Activated CD4-positive, alpha-beta T cell treated with anti-CD3 and anti-CD28 coated beads for 36 hours (primary cell): ENCODE measurements around the gene BCL2L11. TPM values are rescaled to one million over a fixed set of nuclear protein-coding genes. Genes with fewer than 3 reads are reported as not detected.
A peak's percentile ranks its signal among the peaks of the same experiment; 100 is the strongest.

ENCODE experiments used
- ATAC-seq: fragments of 200-7000 bp; cut with Tn5 transposase; one replicate; pipeline ENCODE4 v1.10.0; 2021; ENCODE audit warnings: mild to moderate bottlenecking, moderate library complexity
- CTCF ChIA-PET: fragments of 350-600 bp; sonication (Branson Sonifier 250); formaldehyde crosslinking; loops from one replicate; lab custom pipeline; 2021; ENCODE audit warnings: antibody characterized with exemption; lab: Charles Lee
- POLR2A ChIA-PET: fragments of 350-600 bp; sonication (Branson Sonifier 250); formaldehyde crosslinking; loops from one replicate; lab custom pipeline; 2021; ENCODE audit warnings: antibody characterized with exemption, inconsistent platforms; lab: Charles Lee
- DNase-seq: peaks from one replicate; pipeline ENCODE4 v3.0.0-alpha.2; 2020
- H3K27ac Mint-ChIP-seq: one replicate; pipeline ENCODE4 v1.8.0; 2021; ENCODE audit warnings: mixed read lengths
- H3K27me3 Mint-ChIP-seq: one replicate; pipeline ENCODE4 v1.8.0; 2021; ENCODE audit warnings: mixed read lengths
- H3K36me3 Mint-ChIP-seq: one replicate; pipeline ENCODE4 v1.8.0; 2021; ENCODE audit warnings: low read depth, mixed read lengths
- H3K4me1 Mint-ChIP-seq: one replicate; pipeline ENCODE4 v1.8.0; 2021; ENCODE audit warnings: mixed read lengths
- H3K4me3 Mint-ChIP-seq: one replicate; pipeline ENCODE4 v1.8.0; 2021; ENCODE audit warnings: mild to moderate bottlenecking, moderate library complexity, mixed read lengths
- H3K9me3 Mint-ChIP-seq: one replicate; pipeline ENCODE4 v1.8.0; 2021; ENCODE audit warnings: low read depth, mixed read lengths
- intact Hi-C, 2 experiments: fragments of 100-400 bp; cut with DNase I in 1 of 2; cut with micrococcal nuclease in 1 of 2; formaldehyde crosslinking; loops; one replicate each; pipeline versions ENCODE4 v1.14.2 to v1.15.1; 2022 to 2024; cut with DNase I, micrococcal nuclease
- total RNA-seq, 2 experiments: library from RNA; stranded (reverse); gene quantifications; one replicate each; pipeline ENCODE4 v1.2.3, GENCODE V29; 2021

Gene BCL2L11
- total RNA-seq, 2 experiments from 2014 or later = 18.2 to 28.6 TPM

DNA sequence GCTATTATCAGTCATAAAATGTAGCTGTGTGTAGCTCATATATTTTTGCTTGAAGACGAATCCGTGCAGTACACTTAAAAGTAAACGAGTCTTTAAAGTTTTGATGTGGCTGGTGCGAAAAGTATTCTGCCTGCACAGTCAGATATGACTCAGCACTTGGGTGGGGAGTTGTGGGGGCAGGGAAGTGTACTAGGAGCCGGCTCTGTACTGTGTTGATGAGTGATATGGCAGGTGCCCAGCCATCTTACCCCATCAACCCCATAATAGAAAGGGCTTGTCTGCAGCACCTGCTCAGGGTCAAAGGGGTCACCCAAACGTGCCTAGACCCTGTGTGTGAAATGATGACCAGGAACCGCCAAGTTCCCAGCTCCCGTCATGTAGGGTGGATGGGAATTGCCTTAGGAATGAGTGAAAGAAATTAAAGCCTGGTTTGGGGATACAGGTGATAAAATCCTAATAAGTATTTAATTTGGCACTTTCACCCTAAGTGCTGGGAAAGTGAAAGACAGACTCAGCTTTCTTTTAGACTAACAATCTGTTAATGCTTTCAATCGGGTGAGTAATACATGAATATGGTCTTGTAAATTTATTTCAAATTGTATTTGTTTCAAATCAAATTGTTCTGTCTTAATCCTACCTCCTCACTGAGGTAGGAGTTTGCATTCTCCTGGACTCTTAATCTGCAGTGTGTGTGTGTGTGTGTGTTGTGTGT lies 48.0 kb downstream of the BCL2L11 start:
- H3K9me3 Mint-ChIP-seq = no peaks in the 10 kb centered on the region
- ATAC-seq (peak; percentile 98), DNase-seq (peak; percentile 88)
- intact Hi-C loops = loop anchor here (1.0 to 5.0 kb wide), 5 partner anchors 39 to 301 kb away; partner anchors contain the start of gene BCL2L11 (in 1 of the 2)
- no peak overlapping the region for H3K27ac Mint-ChIP-seq
- H3K4me1 Mint-ChIP-seq = peaks cover 24% of the 10 kb centered on the region
- no peak overlapping the region for H3K4me3 Mint-ChIP-seq
- POLR2A ChIA-PET = interaction anchor here (0.6 to 1.1 kb wide), 3 partner anchors 44 to 94 kb away, joined by 4 to 14 read pairs (median 6); partner anchors contain the start of gene BCL2L11
- CTCF ChIA-PET = interaction anchor here (0.5 to 1.1 kb wide), 4 partner anchors 13 to 500 kb away, joined by 3 to 4 read pairs (median 4); no protein-coding TSS in a partner anchor
- H3K36me3 Mint-ChIP-seq = peaks cover 25% of the 10 kb centered on the region
- H3K27me3 Mint-ChIP-seq = peaks cover 21% of the 10 kb centered on the region

DNA sequence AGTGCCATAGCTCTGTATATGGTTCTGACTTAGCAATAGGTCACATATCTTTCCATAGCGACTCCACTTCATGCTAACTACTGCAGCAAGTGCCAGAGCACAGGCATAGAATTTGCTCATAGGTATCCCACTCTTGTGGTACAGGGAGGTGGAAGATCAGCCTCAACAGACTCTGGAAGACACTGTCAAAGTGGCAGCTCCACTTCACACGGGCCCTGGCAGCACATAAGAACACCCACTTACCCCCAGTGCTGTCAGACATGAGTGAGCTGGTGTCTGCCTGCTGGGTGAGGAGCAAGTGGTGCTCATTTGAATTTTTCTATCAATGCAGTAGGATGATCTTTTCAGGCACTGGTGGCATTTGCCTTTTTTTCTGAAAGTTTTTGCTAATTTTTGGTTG lies 48.6 kb downstream of the BCL2L11 start:
- ChIA-PET POLR2A (no interaction called here), CTCF (interaction anchor here (0.7 to 1.0 kb wide), 2 partner anchors 54 to 96 kb away, joined by 4 read pairs; no protein-coding TSS in a partner anchor)
- ATAC-seq (no peak), DNase-seq (no peak)
- Mint-ChIP-seq H3K27ac (no peak overlapping the region), H3K36me3 (peaks cover 22% of the 10 kb centered on the region), H3K9me3 (no peaks in the 10 kb centered on the region), H3K27me3 (peaks cover 21% of the 10 kb centered on the region), H3K4me3 (no peak overlapping the region), H3K4me1 (peaks cover 24% of the 10 kb centered on the region)
- intact Hi-C loops = loop anchor here (2.0 to 5.0 kb wide), 4 partner anchors 38 to 302 kb away; partner anchors contain the start of gene BCL2L11 (in 1 of the 2)

DNA sequence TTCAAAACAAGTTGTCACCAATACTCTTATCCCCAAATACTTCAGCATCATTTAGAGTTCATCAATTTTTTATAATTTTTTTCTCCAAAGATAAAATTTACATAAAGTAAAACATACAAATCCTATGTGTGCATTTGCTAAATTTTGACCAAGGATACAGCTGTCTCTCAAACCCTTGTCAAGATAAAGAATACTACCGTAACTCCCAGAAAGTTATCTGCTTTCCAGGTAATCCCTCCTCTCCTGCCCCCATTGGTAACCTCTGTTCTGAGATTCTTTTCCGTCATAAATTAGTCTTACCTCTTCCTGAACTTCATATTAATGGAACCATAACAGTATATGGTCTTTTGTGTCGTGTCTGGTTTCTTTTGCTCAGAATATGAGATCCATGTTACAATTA lies 49.2 kb downstream of the BCL2L11 start:
- intact Hi-C loops = loop anchor here (2.0 to 5.0 kb wide), 4 partner anchors 37 to 303 kb away; partner anchors contain the start of gene BCL2L11 (in 1 of the 2)
- no peak for DNase-seq
- ChIA-PET CTCF (interaction anchor here (0.7 kb wide), 1 partner anchor 97 kb away, joined by 4 read pairs; no protein-coding TSS in a partner anchor), POLR2A (no interaction called here)
- ATAC-seq = no peak
- Mint-ChIP-seq H3K4me3 (no peak overlapping the region), H3K27me3 (peaks cover 25% of the 10 kb centered on the region), H3K9me3 (no peaks in the 10 kb centered on the region), H3K36me3 (peaks cover 15% of the 10 kb centered on the region), H3K4me1 (peaks cover 24% of the 10 kb centered on the region), H3K27ac (no peak overlapping the region)

DNA sequence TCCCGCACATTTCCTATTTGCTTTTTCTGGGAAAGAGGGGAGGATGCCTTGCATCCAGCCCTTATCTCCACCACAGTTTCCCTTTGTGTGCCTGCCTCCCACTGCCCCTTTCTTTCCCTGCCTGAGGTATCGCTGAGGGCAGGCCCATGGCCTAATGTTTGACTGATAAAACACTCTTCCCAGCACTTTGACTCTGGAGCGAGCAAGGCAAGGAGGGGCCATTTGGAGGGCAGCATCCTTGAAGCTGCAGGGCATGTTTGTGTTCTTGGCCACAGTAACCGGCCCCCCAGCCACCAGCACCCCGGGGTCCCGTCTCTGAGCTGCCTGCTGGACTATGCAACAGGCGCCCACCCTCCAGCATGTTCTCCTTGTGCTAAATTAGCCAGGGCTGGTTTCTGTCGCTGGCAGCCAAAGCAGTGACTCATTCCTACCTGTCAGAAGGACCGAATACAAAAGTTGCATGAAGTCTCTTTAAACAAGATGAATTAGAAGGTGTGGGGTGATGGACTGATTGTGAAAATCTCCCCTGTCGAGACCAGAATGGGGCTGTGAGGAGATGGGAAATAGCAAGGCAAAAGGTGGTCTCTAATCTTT lies 50.7 kb downstream of the BCL2L11 start:
- H3K27me3 Mint-ChIP-seq = peaks cover 31% of the 10 kb centered on the region
- intact Hi-C loops = no loop called here
- H3K9me3 Mint-ChIP-seq = no peaks in the 10 kb centered on the region
- H3K27ac Mint-ChIP-seq = peak overlapping the region; percentile 15
- no peak overlapping the region for H3K4me3 Mint-ChIP-seq
- H3K36me3 Mint-ChIP-seq = peaks cover 8% of the 10 kb centered on the region
- POLR2A ChIA-PET = no interaction called here
- ATAC-seq = no peak
- DNase-seq = no peak
- CTCF ChIA-PET = no interaction called here
- H3K4me1 Mint-ChIP-seq = peaks cover 23% of the 10 kb centered on the region

DNA sequence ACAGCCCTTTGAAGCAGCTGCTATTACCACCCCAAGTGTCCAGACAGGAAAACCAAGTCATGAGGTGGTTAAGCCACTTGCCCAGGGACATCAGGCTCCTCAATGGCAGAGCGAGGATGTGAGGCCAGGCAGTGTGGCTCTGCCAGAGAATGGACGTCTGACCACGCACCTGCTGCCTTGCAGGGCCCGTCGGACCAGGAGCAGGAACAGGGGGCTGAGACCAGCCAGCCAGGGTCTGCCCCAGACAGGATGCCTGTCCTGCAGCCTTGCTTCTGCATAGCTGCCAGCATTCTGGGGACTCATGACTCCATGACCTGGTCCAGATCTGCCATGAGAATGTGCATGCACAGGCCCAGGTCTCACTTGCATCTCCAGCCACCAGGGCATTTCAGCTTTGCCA lies 52.0 kb downstream of the BCL2L11 start:
- ATAC-seq (no peak), DNase-seq (no peak)
- H3K4me1 Mint-ChIP-seq = peaks cover 16% of the 10 kb centered on the region
- POLR2A ChIA-PET = no interaction called here
- no peaks in the 10 kb centered on the region for H3K9me3 Mint-ChIP-seq
- H3K4me3 Mint-ChIP-seq = no peak overlapping the region
- H3K27ac Mint-ChIP-seq = no peak overlapping the region
- CTCF ChIA-PET = no interaction called here
- intact Hi-C loops = no loop called here
- peaks cover 2% of the 10 kb centered on the region for H3K36me3 Mint-ChIP-seq
- H3K27me3 Mint-ChIP-seq = peaks cover 34% of the 10 kb centered on the region

DNA sequence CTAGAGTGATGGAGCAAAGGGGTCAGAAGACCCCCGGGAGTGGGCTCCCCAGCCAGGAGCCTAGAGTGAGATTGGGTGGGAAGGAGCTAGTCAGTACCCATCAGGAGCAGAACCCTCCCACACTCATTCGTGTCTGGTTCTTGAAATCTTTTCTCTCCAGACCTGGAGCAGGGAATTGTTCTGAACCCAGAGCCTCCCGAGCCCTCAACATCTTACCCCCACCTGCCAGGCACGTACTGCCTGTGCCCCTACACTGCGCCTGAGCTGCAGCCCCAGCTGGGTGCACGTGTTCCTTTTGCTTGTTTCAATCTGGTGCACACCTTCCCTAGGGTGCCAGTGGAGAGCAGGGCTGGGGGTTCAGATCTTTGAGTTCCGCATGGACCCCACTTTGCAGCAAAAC lies 52.6 kb downstream of the BCL2L11 start:
- ChIA-PET POLR2A (no interaction called here), CTCF (no interaction called here)
- H3K4me3 Mint-ChIP-seq = no peak overlapping the region
- ATAC-seq (no peak), DNase-seq (no peak)
- no peaks in the 10 kb centered on the region for H3K36me3 Mint-ChIP-seq
- H3K4me1 Mint-ChIP-seq = peaks cover 10% of the 10 kb centered on the region
- no peak overlapping the region for H3K27ac Mint-ChIP-seq
- intact Hi-C loops = no loop called here
- peaks cover 34% of the 10 kb centered on the region for H3K27me3 Mint-ChIP-seq
- no peaks in the 10 kb centered on the region for H3K9me3 Mint-ChIP-seq

DNA sequence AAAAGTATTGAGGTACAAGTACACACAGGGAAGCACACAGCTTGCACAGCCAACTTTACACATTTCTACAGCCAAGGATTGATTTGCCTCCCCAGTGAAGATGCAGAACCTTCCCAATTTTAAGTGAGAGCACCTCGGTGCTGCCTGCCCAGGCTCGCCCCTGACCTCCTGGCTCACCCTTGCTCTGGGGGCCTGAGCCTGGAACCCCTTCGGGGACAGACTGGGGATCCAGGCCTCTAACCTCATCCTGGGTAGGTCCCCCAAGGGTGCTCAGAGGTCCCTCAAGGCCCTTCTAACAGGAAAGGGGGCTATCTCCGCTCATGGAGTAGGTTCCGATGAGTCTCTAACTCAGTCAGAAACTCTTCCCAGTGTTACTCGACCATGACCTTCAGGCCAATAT lies 53.1 kb downstream of the BCL2L11 start:
- intact Hi-C loops = no loop called here
- Mint-ChIP-seq H3K9me3 (no peaks in the 10 kb centered on the region), H3K36me3 (no peaks in the 10 kb centered on the region), H3K27me3 (peaks cover 34% of the 10 kb centered on the region), H3K4me1 (peaks cover 5% of the 10 kb centered on the region), H3K27ac (no peak overlapping the region), H3K4me3 (no peak overlapping the region)
- no peak for DNase-seq
- CTCF ChIA-PET = no interaction called here
- POLR2A ChIA-PET = no interaction called here
- no peak for ATAC-seq

DNA sequence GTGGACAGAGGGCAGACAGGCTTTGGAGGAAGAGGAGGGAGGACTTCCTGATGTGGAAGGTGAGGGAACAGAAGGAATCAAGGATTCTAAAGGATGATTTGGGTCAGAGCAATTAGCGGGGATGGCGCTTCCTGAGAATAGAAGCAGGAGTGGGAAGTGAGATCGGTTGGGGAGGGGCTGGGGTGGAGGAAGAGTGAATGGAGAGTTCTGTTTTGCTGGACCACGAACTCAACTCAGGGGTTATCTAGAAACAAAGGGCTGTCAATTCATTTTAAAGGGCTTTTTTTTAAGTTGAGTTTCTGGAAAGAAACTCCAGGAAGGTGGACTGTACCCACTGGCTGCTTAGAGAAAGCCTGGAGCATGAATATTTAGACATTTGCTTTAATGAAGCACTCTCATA lies 54.9 kb downstream of the BCL2L11 start:
- Mint-ChIP-seq H3K4me3 (no peak overlapping the region), H3K27ac (no peak overlapping the region), H3K4me1 (no peaks in the 10 kb centered on the region), H3K27me3 (peaks cover 26% of the 10 kb centered on the region), H3K9me3 (no peaks in the 10 kb centered on the region), H3K36me3 (no peaks in the 10 kb centered on the region)
- no peak for ATAC-seq
- no peak for DNase-seq
- ChIA-PET POLR2A (no interaction called here), CTCF (no interaction called here)
- intact Hi-C loops = loop anchor here in 1 of 2 experiments (2.0 kb wide), 1 partner anchor 19 kb away; no protein-coding TSS in a partner anchor

DNA sequence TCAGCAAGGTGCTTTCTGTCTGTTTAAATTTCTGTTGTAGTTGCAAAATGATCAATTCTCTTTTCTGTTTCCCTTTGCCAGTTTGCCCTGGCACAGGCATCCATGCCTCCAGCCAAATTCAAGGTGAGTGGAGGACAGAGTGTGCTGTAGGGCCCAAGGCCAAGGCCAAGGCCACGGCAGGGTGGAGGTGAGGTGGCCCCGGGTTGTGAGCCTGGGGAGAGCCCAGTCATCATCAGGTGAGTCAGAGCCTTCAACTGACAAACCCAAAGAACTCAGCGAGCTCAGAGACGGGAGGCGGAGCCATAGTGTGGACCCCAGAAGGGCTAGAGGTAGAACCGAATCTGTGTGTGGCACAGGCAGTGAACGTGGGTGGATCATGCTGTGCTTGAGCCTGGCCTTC lies 55.7 kb downstream of the BCL2L11 start:
- ATAC-seq = no peak
- H3K4me1 Mint-ChIP-seq = no peaks in the 10 kb centered on the region
- H3K36me3 Mint-ChIP-seq = no peaks in the 10 kb centered on the region
- no peak for DNase-seq
- H3K27ac Mint-ChIP-seq = no peak overlapping the region
- intact Hi-C loops = loop anchor here in 1 of 2 experiments (2.0 kb wide), 1 partner anchor 20 kb away; no protein-coding TSS in a partner anchor
- H3K9me3 Mint-ChIP-seq = no peaks in the 10 kb centered on the region
- ChIA-PET POLR2A (no interaction called here), CTCF (no interaction called here)
- H3K27me3 Mint-ChIP-seq = peaks cover 22% of the 10 kb centered on the region
- H3K4me3 Mint-ChIP-seq = no peak overlapping the region

DNA sequence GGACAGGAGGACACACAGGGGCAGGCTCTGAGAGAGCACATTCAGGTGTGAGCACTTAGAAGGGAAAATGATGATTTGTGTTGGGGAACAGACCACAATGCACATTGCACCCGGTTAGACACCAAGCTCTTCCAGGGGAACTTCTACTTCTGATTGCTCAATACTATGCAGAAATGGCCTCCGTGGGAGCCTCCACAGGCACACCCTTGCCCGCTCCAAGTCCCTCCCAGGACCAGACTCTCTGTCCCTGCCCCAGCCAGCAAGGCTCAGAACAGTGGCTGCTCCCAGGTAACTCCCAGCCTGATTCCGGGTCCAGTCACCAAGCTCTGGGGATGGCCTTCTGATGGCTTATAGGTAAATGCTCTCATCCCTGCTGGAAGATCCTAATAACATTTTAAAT lies 56.2 kb downstream of the BCL2L11 start:
- Mint-ChIP-seq H3K27ac (no peak overlapping the region), H3K9me3 (no peaks in the 10 kb centered on the region), H3K27me3 (peaks cover 19% of the 10 kb centered on the region), H3K4me1 (no peaks in the 10 kb centered on the region), H3K4me3 (no peak overlapping the region), H3K36me3 (no peaks in the 10 kb centered on the region)
- intact Hi-C loops = loop anchor here in 1 of 2 experiments (2.0 kb wide), 1 partner anchor 20 kb away; no protein-coding TSS in a partner anchor
- ChIA-PET CTCF (no interaction called here), POLR2A (no interaction called here)
- ATAC-seq (no peak), DNase-seq (no peak)

DNA sequence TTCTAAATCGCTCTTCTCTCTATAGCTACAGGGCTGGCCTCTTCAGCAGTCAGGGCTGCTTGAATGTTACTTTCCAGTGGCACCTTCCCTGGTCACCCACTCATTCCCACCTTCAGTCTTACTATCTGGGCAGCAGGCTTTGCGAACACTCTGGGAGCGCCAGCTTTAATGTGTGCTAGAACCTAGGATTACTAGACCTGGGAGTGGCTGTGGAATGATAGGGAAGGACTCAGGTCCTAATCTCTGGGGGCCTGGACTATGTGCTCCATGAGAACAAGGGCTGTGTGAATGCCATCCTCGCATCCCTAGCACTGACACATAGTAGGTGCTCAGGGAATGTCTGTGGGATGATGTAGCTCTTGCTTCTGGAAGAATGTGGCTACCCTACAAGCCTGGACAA lies 57.6 kb downstream of the BCL2L11 start:
- ATAC-seq (no peak), DNase-seq (no peak)
- Mint-ChIP-seq H3K9me3 (no peaks in the 10 kb centered on the region), H3K4me3 (no peak overlapping the region), H3K36me3 (no peaks in the 10 kb centered on the region), H3K4me1 (no peaks in the 10 kb centered on the region), H3K27me3 (peaks cover 17% of the 10 kb centered on the region), H3K27ac (no peak overlapping the region)
- intact Hi-C loops = no loop called here
- ChIA-PET CTCF (no interaction called here), POLR2A (no interaction called here)
